IMR-90 (cell line): ENCODE data around the gene SMARCA4. TPM values are rescaled to one million over a fixed set of nuclear protein-coding genes. Genes with fewer than 3 reads are reported as not detected.

Experiments
- ATAC-seq: fragments of 200-7000 bp; cut with Tn5 transposase; 2 replicates; pipeline ENCODE4 v1.9.1; 2020; ENCODE audit warnings: low read depth, mild to moderate bottlenecking, moderate library complexity
- BruUV-seq: library from RNA; stranded (reverse); fragments of 400-500 nt; replicated peaks from 2 replicates; lab custom pipeline; 2021; lab: Mats Ljungman, UMichigan
- CTCF ChIA-PET: fragments of 300-600 bp; formaldehyde crosslinking; extraction: SDS; loops from one replicate; lab custom pipeline; 2021; ENCODE audit warnings: antibody characterized with exemption; lab: Yijun Ruan, JAX
- POLR2A ChIA-PET: fragments of 300-600 bp; sonication (Branson Sonifier 250); formaldehyde crosslinking; loops from one replicate; lab custom pipeline; 2022; ENCODE audit warnings: antibody characterized with exemption; ENCODE audit not compliant: unreplicated experiment; lab: Charles Lee
- DNase-seq: peaks from one replicate; pipeline ENCODE4 v3.0.0; 2013
- H2AFZ ChIP-seq: replicated peaks from 2 replicates; pipeline ENCODE3; 2013; ENCODE audit warnings: low read length, mild to moderate bottlenecking; ENCODE audit not compliant: poor library complexity
- H2AK5ac ChIP-seq: 2 replicates; pipeline ENCODE4 v1.6.1; 2013; ENCODE audit warnings: low read depth, low read length, inconsistent platforms
- H2AK9ac ChIP-seq: replicated peaks from 2 replicates; pipeline ENCODE3; 2013; ENCODE audit warnings: mild to moderate bottlenecking, low read depth, low read length, moderate library complexity; ENCODE audit not compliant: poor library complexity
- H2BK120ac ChIP-seq: 2 replicates; pipeline ENCODE4 v1.6.1; 2013; ENCODE audit warnings: low read depth, low read length, inconsistent platforms
- H2BK15ac ChIP-seq: 3 replicates; pipeline ENCODE4 v1.6.1; 2013; ENCODE audit warnings: low read depth, low read length, inconsistent platforms
- H2BK20ac ChIP-seq: 2 replicates; pipeline ENCODE4 v1.6.1; 2013; ENCODE audit warnings: low read depth, mild to moderate bottlenecking, inconsistent platforms, low read length, moderate library complexity
- H2BK5ac ChIP-seq: 2 replicates; pipeline ENCODE4 v1.6.1; 2013; ENCODE audit warnings: mild to moderate bottlenecking, low read depth, low read length, inconsistent platforms; ENCODE audit not compliant: poor library complexity, severe bottlenecking
- H3K14ac ChIP-seq: replicated peaks from 2 replicates; pipeline ENCODE4 v1.6.1; 2013; ENCODE audit warnings: low read depth, low read length, inconsistent platforms
- H3K18ac ChIP-seq: 2 replicates; pipeline ENCODE4 v1.6.1; 2013; ENCODE audit warnings: low read depth, low read length, control low read depth
- H3K23ac ChIP-seq: 2 replicates; pipeline ENCODE4 v1.6.1; 2013; ENCODE audit warnings: low read depth, low read length, inconsistent platforms
- H3K27ac ChIP-seq: 2 replicates; pipeline ENCODE4 v1.5.1; 2013; ENCODE audit warnings: mild to moderate bottlenecking, control low read depth, low read length; ENCODE audit not compliant: insufficient read depth
- H3K27me3 ChIP-seq: 2 replicates; pipeline ENCODE4 v1.6.1; 2013; ENCODE audit warnings: low read length; ENCODE audit not compliant: control insufficient read depth, insufficient read depth
- H3K36me3 ChIP-seq: 2 replicates; pipeline ENCODE4 v1.6.1; 2013; ENCODE audit warnings: low read length, mixed read lengths; ENCODE audit not compliant: control insufficient read depth, insufficient read depth
- H3K4ac ChIP-seq: 2 replicates; pipeline ENCODE4 v1.6.1; 2013; ENCODE audit warnings: low read depth, low read length, inconsistent platforms
- H3K4me1 ChIP-seq: 2 replicates; pipeline ENCODE4 v1.6.1; 2013; ENCODE audit warnings: low read length, mixed read lengths; ENCODE audit not compliant: control insufficient read depth, insufficient read depth
- H3K4me2 ChIP-seq: 2 replicates; pipeline ENCODE4 v1.6.1; 2013; ENCODE audit warnings: low read depth, mild to moderate bottlenecking, control low read depth, low read length, moderate library complexity
- H3K4me3 ChIP-seq: 2 replicates; pipeline ENCODE4 v1.5.1; 2013; ENCODE audit warnings: low read depth, mild to moderate bottlenecking, control low read depth, low read length, moderate library complexity; ENCODE audit not compliant: insufficient read depth
- H3K56ac ChIP-seq: 2 replicates; pipeline ENCODE4 v1.6.1; 2013; ENCODE audit warnings: low read length, inconsistent platforms; ENCODE audit not compliant: insufficient read depth; ENCODE audit errors: extremely low read depth
- H3K79me1 ChIP-seq, 2 experiments: 2 replicates each; pipeline ENCODE4 v1.6.1; 2013; ENCODE audit warnings: low read length in 2 of 2, inconsistent platforms in 1 of 2, low read depth in 1 of 2
- H3K9ac ChIP-seq: 2 replicates; pipeline ENCODE4 v1.6.1; 2013; ENCODE audit warnings: low read depth, low read length, control low read depth
- H3K9me1 ChIP-seq: 2 replicates; pipeline ENCODE4 v1.6.1; 2013; ENCODE audit warnings: low read length, inconsistent platforms; ENCODE audit not compliant: insufficient read depth
- H3K9me3 ChIP-seq: 2 replicates; pipeline ENCODE4 v1.6.1; 2013; ENCODE audit warnings: low read length; ENCODE audit not compliant: control insufficient read depth, insufficient read depth
- H4K20me1 ChIP-seq: 2 replicates; pipeline ENCODE4 v1.6.1; 2013; ENCODE audit warnings: low read length, inconsistent platforms; ENCODE audit not compliant: insufficient read depth
- H4K5ac ChIP-seq: 2 replicates; pipeline ENCODE4 v1.6.1; 2013; ENCODE audit warnings: mild to moderate bottlenecking, low read depth, low read length, control low read depth
- H4K8ac ChIP-seq, 2 experiments: 2 replicates each; pipeline ENCODE4 v1.6.1; 2013; ENCODE audit warnings: low read depth in 2 of 2, low read length in 2 of 2, control low read depth in 1 of 2, inconsistent platforms in 1 of 2
- H4K91ac ChIP-seq: 2 replicates; pipeline ENCODE4 v1.6.1; 2013; ENCODE audit warnings: low read depth, low read length, inconsistent platforms; ENCODE audit not compliant: insufficient read depth
- BHLHE40 ChIP-seq: fragments of 150-350 bp; IDR thresholded peaks from 2 replicates; pipeline ENCODE4 v1.6.1; 2016; ENCODE audit warnings: mild to moderate bottlenecking, low read depth, low read length
- CEBPB ChIP-seq: IDR thresholded peaks from 2 replicates; pipeline ENCODE4 v1.6.1; 2012; ENCODE audit warnings: low read depth, low read length, improper control_type of control experiment
- FOS ChIP-seq: fragments of 150-350 bp; IDR thresholded peaks from 2 replicates; pipeline ENCODE4 v1.6.1; 2016; ENCODE audit warnings: low read depth, low read length
- MAFK ChIP-seq: IDR thresholded peaks from 2 replicates; pipeline ENCODE4 v1.6.1; 2012; ENCODE audit warnings: low read depth, low read length, improper control_type of control experiment
- NFE2L2 ChIP-seq: fragments of 150-350 bp; IDR thresholded peaks from 2 replicates; pipeline ENCODE4 v1.6.1; 2016; ENCODE audit warnings: low read depth, mild to moderate bottlenecking, low read length
- RAD21 ChIP-seq: IDR thresholded peaks from 2 replicates; pipeline ENCODE4 v1.6.1; 2012; ENCODE audit warnings: low read length, improper control_type of control experiment
- RCOR1 ChIP-seq: IDR thresholded peaks from 2 replicates; pipeline ENCODE4 v1.6.1; 2012; ENCODE audit warnings: mild to moderate bottlenecking, low read length, improper control_type of control experiment; ENCODE audit not compliant: insufficient replicate concordance
- SMC3 ChIP-seq: fragments of 150-350 bp; IDR thresholded peaks from 2 replicates; pipeline ENCODE4 v1.6.1; 2016; ENCODE audit warnings: low read depth, mild to moderate bottlenecking, antibody characterized with exemption, low read length, moderate library complexity
- WGBS, 2 experiments: methylation state at CpG; one replicate each; pipeline versions ENCODE4 v1.1.5 to v1.1.7; 2013; ENCODE audit warnings: missing lambda C conversion rate in 2 of 2; ENCODE audit not compliant: insufficient read length in 1 of 2; ENCODE audit errors: extremely low coverage in 2 of 2; 5-methylcytosine and 5-hydroxymethylcytosine counted together
- dilution Hi-C: fragments of 300-500 bp; cut with HindIII; formaldehyde crosslinking; loops from one replicate; pipeline ENCODE4 v1.14.3; 2018; ENCODE audit warnings: low sequenced_read_pairs; ENCODE audit not compliant: unreplicated experiment
- in situ Hi-C: fragments of 300-500 bp; cut with MboI; formaldehyde crosslinking; loops from 3 replicates; pipeline ENCODE4 v1.14.3; 2019; ENCODE audit warnings: low sequenced_read_pairs, inconsistent platforms, mixed read lengths
- intact Hi-C: fragments of 100-400 bp; cut with micrococcal nuclease; formaldehyde crosslinking; loops from 2 replicates; pipeline ENCODE4 v1.10.0; 2022
- polyA plus RNA-seq, 3 experiments: library from polyadenylated mRNA; depleted of rRNA; stranded (reverse); fragments of >200 nt; gene quantifications; 2 replicates each; pipeline ENCODE4 v1.2.3, GENCODE V29; 2012; ENCODE audit warnings: low replicate concordance in 1 of 3
- total RNA-seq: library from RNA; depleted of rRNA; stranded (reverse); fragments of >200 nt; gene quantifications from 2 replicates; pipeline ENCODE4 v1.2.3, GENCODE V29; 2012
- TF ChIP-seq, protein P1 (sequence below): conservative IDR thresholded peaks from 2 replicates; pipeline ENCODE4 v1.5.1; 2012; ENCODE audit warnings: mild to moderate bottlenecking, low read depth, low read length, improper control_type of control experiment

Gene SMARCA4
- total and polyA plus RNA-seq, 2 of the 4 experiments (the other 2 are of a cell fraction): 41.4 to 85.6 TPM

GRCh38 chr19:10924597-10924996 is 36.2 kb upstream of the SMARCA4 start:
- BruUV-seq: no TSS peak
- no peak overlapping the region for H2BK5ac ChIP-seq
- intact Hi-C loops (no loop called here), dilution Hi-C loops (no loop called here), in situ Hi-C loops (no loop called here)
- peaks cover 9% of the 10 kb centered on the region for H3K9me1 ChIP-seq
- H2BK15ac ChIP-seq: no peak overlapping the region
- H3K4me3 ChIP-seq: no peak overlapping the region
- DNase-seq (no peak), ATAC-seq (no peak)
- POLR2A ChIA-PET: no interaction called here
- no peaks in the 10 kb centered on the region for H3K27me3 ChIP-seq
- 100% methylated on average over 3 of the region's 13 CpGs; no CpG with 5 or more reads in 1 of the 2 experiments for WGBS, 2 experiments
- H4K20me1 ChIP-seq: peaks cover 6% of the 10 kb centered on the region
- H2AFZ ChIP-seq: no peak overlapping the region
- no peak overlapping the region for H3K56ac ChIP-seq
- no peak overlapping the region for H3K18ac ChIP-seq
- H2BK120ac ChIP-seq: no peak overlapping the region
- H3K27ac ChIP-seq: no peak overlapping the region
- no peak overlapping the region for H3K9ac ChIP-seq
- H3K9me3 ChIP-seq: no peaks in the 10 kb centered on the region
- no peak overlapping the region for H3K4me2 ChIP-seq
- peaks cover 10% of the 10 kb centered on the region for H3K4me1 ChIP-seq
- no peak overlapping the region for H4K8ac ChIP-seq
- no peak overlapping the region for H4K91ac ChIP-seq
- no peak overlapping the region for H3K23ac ChIP-seq
- H4K5ac ChIP-seq: no peak overlapping the region
- H3K4ac ChIP-seq: no peak overlapping the region
- H2AK9ac ChIP-seq: no peak overlapping the region
- CTCF ChIA-PET: no interaction called here
- H3K79me1 ChIP-seq: peaks cover 12 to 31% of the 10 kb centered on the region in 2 experiments; a peak in 3 of 4 replicates
- H3K36me3 ChIP-seq: peaks cover 56% of the 10 kb centered on the region
- no peak overlapping the region for H2BK20ac ChIP-seq
- H2AK5ac ChIP-seq: no peak overlapping the region
- TF ChIP-seq, protein P1, sequence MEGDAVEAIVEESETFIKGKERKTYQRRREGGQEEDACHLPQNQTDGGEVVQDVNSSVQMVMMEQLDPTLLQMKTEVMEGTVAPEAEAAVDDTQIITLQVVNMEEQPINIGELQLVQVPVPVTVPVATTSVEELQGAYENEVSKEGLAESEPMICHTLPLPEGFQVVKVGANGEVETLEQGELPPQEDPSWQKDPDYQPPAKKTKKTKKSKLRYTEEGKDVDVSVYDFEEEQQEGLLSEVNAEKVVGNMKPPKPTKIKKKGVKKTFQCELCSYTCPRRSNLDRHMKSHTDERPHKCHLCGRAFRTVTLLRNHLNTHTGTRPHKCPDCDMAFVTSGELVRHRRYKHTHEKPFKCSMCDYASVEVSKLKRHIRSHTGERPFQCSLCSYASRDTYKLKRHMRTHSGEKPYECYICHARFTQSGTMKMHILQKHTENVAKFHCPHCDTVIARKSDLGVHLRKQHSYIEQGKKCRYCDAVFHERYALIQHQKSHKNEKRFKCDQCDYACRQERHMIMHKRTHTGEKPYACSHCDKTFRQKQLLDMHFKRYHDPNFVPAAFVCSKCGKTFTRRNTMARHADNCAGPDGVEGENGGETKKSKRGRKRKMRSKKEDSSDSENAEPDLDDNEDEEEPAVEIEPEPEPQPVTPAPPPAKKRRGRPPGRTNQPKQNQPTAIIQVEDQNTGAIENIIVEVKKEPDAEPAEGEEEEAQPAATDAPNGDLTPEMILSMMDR: no peak
- TF ChIP-seq RCOR1 (no peak), MAFK (no peak), CEBPB (no peak), NFE2L2 (no peak), BHLHE40 (no peak), RAD21 (no peak), FOS (no peak), SMC3 (no peak)
- no peak overlapping the region for H3K14ac ChIP-seq
